Liver (tissue), 9 donors: ENCODE data around the gene MAX. TPM values are rescaled to one million over a fixed set of nuclear protein-coding genes. Genes with fewer than 3 reads are reported as not detected.
"Not testable (repeated sequence)": the region's sequence is repeated elsewhere in the genome, so short reads cannot be mapped to it uniquely, and the experiment has no call there.

Source experiments
- DNase-seq: peaks from one replicate; pipeline ENCODE4 v3.0.0-alpha.2; 2017; ENCODE audit warnings: low spot score
- H3K27ac ChIP-seq, 2 donors: one replicate each; pipeline ENCODE4 v1.7.0; 2013; ENCODE audit warnings: inconsistent platforms in 2 of 2, low read length in 2 of 2, control low read depth in 1 of 2, low read depth in 1 of 2, mild to moderate bottlenecking in 1 of 2
- H3K27me3 ChIP-seq, 4 donors: one replicate each; pipeline versions ENCODE4 v1.6.1 to v1.7.0; 2013; ENCODE audit warnings: low read length in 3 of 4, inconsistent platforms in 1 of 4, mild to moderate bottlenecking in 1 of 4, moderate library complexity in 1 of 4; ENCODE audit not compliant: control insufficient read depth in 4 of 4, insufficient read depth in 4 of 4
- H3K36me3 ChIP-seq, 4 donors: one replicate each; pipeline versions ENCODE4 v1.6.1 to v1.7.0; 2013; ENCODE audit warnings: low read length in 3 of 4, mild to moderate bottlenecking in 3 of 4, low read depth in 1 of 4, moderate library complexity in 1 of 4; ENCODE audit not compliant: control insufficient read depth in 4 of 4, insufficient read depth in 3 of 4
- H3K4me1 ChIP-seq, 4 donors: one replicate each; pipeline versions ENCODE4 v1.6.1 to v1.7.0; 2013; ENCODE audit warnings: low read length in 3 of 4, mild to moderate bottlenecking in 3 of 4, moderate library complexity in 1 of 4; ENCODE audit not compliant: control insufficient read depth in 4 of 4, insufficient read depth in 4 of 4
- H3K4me3 ChIP-seq, 3 donors: one replicate each; pipeline versions ENCODE4 v1.6.1 to v1.7.0; 2013; ENCODE audit warnings: low read length in 3 of 3, control low read depth in 1 of 3, low read depth in 1 of 3, mild to moderate bottlenecking in 1 of 3
- H3K9ac ChIP-seq, 2 donors: one replicate each; pipeline ENCODE4 v1.7.0; 2013; ENCODE audit warnings: low read length in 2 of 2, mild to moderate bottlenecking in 2 of 2, moderate library complexity in 2 of 2, control low read depth in 1 of 2, low read depth in 1 of 2
- H3K9me3 ChIP-seq, 4 donors: one replicate each; pipeline versions ENCODE4 v1.6.1 to v1.7.0; 2013; ENCODE audit warnings: low read length in 3 of 4; ENCODE audit not compliant: control insufficient read depth in 4 of 4
- EGR1 ChIP-seq, 2 donors: IDR thresholded peaks; 2 replicates each; pipeline ENCODE4 v1.6.1; 2016 to 2018; ENCODE audit warnings: antibody characterized with exemption in 2 of 2, low read depth in 2 of 2
- FOXA1 ChIP-seq: IDR thresholded peaks from 2 replicates; pipeline ENCODE4 v1.6.1; 2016; ENCODE audit warnings: antibody characterized with exemption
- FOXA2 ChIP-seq: IDR thresholded peaks from 2 replicates; pipeline ENCODE4 v1.6.1; 2016; ENCODE audit warnings: antibody characterized with exemption
- GABPA ChIP-seq, 2 donors: IDR thresholded peaks in 1 of 2; conservative IDR thresholded peaks in 1 of 2; 2 replicates each; pipeline ENCODE4 v1.6.1; 2016; ENCODE audit warnings: antibody characterized with exemption in 2 of 2, mild to moderate bottlenecking in 1 of 2, moderate library complexity in 1 of 2
- HNF4A ChIP-seq, 2 donors: conservative IDR thresholded peaks; 2 replicates each; pipeline ENCODE4 v1.6.1; 2016; ENCODE audit warnings: antibody characterized with exemption in 2 of 2, mild to moderate bottlenecking in 2 of 2
- NR2F2 ChIP-seq: IDR thresholded peaks from 2 replicates; pipeline ENCODE4 v1.6.1; 2016; ENCODE audit warnings: antibody characterized with exemption
- RAD21 ChIP-seq, 2 donors: IDR thresholded peaks; 2 replicates each; pipeline ENCODE4 v1.6.1; 2016; ENCODE audit warnings: antibody characterized with exemption in 2 of 2, mild to moderate bottlenecking in 2 of 2
- RXRA ChIP-seq, 2 donors: IDR thresholded peaks; 2 replicates each; pipeline ENCODE4 v1.6.1; 2017 to 2018; ENCODE audit warnings: antibody characterized with exemption in 2 of 2, mild to moderate bottlenecking in 1 of 2
- WGBS: extraction: QIAGEN DNeasy Blood & Tissue Kit; methylation state at CpG from one replicate; pipeline ENCODE4 v1.1.7; 2013; 5-methylcytosine and 5-hydroxymethylcytosine counted together
- polyA plus RNA-seq, 2 donors: library from polyadenylated mRNA; stranded (reverse) in 1 of 2; unstranded in 1 of 2; fragments of 200-250 nt in 1 of 2; fragments of >200 nt in 1 of 2; fragmentation: Nextera tagmentation in 1 of 2; extraction: Ambion mirVana in 1 of 2; gene quantifications; one replicate each; pipeline versions ENCODE4 v1.2.1 to v1.2.3, GENCODE V29; 2013 to 2015
- total RNA-seq, 2 donors: library from RNA; depleted of rRNA; stranded (reverse); fragments of >200 nt; gene quantifications; one replicate each; pipeline ENCODE4 v1.2.3, GENCODE V29; 2014
- TF ChIP-seq, protein P1 (sequence below): IDR thresholded peaks from 2 replicates; pipeline ENCODE4 v1.6.1; 2016; ENCODE audit warnings: antibody characterized with exemption
- TF ChIP-seq, protein P2 (sequence below): IDR thresholded peaks from 2 replicates; pipeline ENCODE4 v1.6.1; 2016; ENCODE audit warnings: antibody characterized with exemption
- TF ChIP-seq, protein P3 (sequence below): fragments of 150-350 bp; IDR thresholded peaks from 2 replicates; pipeline ENCODE4 v1.5.1; 2017; ENCODE audit warnings: improper control_type of control experiment, low read depth, low read length; ENCODE audit not compliant: missing input control
- TF ChIP-seq, protein P4 (sequence below): IDR thresholded peaks from 2 replicates; pipeline ENCODE4 v1.6.1; 2016; ENCODE audit warnings: antibody characterized with exemption, mild to moderate bottlenecking
- TF ChIP-seq, protein P5 (sequence below): IDR thresholded peaks from 2 replicates; pipeline ENCODE4 v1.6.1; 2016; ENCODE audit warnings: antibody characterized with exemption
- donor health status: healthy.
- donor health status: healthy.
- donor health status: healthy.
- donor health status: healthy.
- donor health status: healthy.

MAX gene
- total and polyA plus RNA-seq, 4 donors = 14.8 to 27.0 (median 16.9) TPM

DNA sequence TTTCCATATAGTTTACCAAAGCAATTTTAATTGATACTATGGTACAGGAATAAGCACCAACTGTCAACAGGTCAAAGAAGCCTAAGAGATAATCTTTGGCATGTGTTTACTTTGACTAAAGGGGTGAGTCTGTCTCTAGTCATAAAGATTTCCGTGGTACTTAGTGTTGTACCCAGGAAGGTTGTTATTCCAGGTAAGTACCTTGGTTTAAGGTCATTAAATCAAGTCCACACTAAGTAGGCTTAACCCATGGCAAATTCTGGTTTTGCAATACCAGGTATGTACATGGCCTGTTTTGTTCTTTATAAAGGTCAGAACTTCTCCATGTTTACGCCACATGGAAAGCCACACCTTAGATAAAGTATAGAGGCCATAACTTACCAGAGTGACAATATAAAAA, 10.0 kb downstream of the MAX start:
- H3K27ac ChIP-seq = no peak overlapping the region

DNA sequence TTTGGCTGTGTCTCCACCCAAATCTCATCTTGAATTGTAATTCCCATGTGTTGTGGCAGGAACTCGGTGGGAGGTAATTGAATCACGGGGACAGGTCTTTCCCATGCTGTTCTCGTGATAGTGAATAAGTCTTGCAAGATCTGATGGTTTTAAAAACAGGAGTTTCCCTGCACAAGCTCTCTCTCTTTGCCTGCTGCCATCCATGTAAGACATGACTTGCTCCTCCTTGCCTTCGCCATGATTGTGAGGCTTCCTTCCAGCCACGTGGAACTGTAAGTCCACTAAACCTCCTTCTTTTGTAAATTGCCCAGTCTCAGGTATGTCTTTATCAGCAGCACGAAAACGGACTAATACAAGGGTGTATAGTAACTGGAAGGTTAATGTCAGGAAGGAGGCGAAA, 14.5 kb downstream of the MAX start:
- H3K4me1 ChIP-seq, H3K4me3 ChIP-seq, H3K9ac ChIP-seq, DNase-seq, H3K9me3 ChIP-seq, H3K27ac ChIP-seq, H3K27me3 ChIP-seq: not testable (repeated sequence)
- H3K36me3 ChIP-seq = peaks cover 5 to 68% (median 56%) of the 10 kb centered on the region in 4 donors
- 99% methylated on average over 8 of the region's 8 CpGs for WGBS

More for the DNA sequence above, 10.0 kb downstream of the MAX start:
- Histone ChIP-seq H3K27me3 (no peaks in the 10 kb centered on the region), H3K4me3 (no peak overlapping the region), H3K9ac (no peak overlapping the region), H3K4me1 (peaks cover 9 to 21% (median 18%) of the 10 kb centered on the region in 4 donors), H3K9me3 (no peaks in the 10 kb centered on the region), H3K36me3 (peaks cover 0 to 62% (median 53%) of the 10 kb centered on the region in 4 donors)
- DNase-seq = no peak
- 85% methylated on average over 2 of the region's 2 CpGs for WGBS
- TF ChIP-seq, protein P1, sequence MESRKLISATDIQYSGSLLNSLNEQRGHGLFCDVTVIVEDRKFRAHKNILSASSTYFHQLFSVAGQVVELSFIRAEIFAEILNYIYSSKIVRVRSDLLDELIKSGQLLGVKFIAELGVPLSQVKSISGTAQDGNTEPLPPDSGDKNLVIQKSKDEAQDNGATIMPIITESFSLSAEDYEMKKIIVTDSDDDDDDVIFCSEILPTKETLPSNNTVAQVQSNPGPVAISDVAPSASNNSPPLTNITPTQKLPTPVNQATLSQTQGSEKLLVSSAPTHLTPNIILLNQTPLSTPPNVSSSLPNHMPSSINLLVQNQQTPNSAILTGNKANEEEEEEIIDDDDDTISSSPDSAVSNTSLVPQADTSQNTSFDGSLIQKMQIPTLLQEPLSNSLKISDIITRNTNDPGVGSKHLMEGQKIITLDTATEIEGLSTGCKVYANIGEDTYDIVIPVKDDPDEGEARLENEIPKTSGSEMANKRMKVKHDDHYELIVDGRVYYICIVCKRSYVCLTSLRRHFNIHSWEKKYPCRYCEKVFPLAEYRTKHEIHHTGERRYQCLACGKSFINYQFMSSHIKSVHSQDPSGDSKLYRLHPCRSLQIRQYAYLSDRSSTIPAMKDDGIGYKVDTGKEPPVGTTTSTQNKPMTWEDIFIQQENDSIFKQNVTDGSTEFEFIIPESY = no peak
- TF ChIP-seq NR2F2 (no peak), EGR1 (IDR thresholded peaks at IDR 0.05; ENCODE audit: low read depth in 2 of 2) (no peak), FOXA1 (no peak), FOXA2 (no peak), HNF4A (conservative IDR thresholded peaks at IDR 0.05) (no peak), RAD21 (IDR thresholded peaks at IDR 0.05) (no peak), GABPA (IDR thresholded peaks at IDR 0.05 in 1 of 2, conservative IDR thresholded peaks at IDR 0.05 in 1 of 2) (no peak), RXRA (IDR thresholded peaks at IDR 0.05) (no peak)
- TF ChIP-seq, protein P2, sequence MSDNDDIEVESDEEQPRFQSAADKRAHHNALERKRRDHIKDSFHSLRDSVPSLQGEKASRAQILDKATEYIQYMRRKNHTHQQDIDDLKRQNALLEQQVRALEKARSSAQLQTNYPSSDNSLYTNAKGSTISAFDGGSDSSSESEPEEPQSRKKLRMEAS = no peak
- TF ChIP-seq, protein P3, sequence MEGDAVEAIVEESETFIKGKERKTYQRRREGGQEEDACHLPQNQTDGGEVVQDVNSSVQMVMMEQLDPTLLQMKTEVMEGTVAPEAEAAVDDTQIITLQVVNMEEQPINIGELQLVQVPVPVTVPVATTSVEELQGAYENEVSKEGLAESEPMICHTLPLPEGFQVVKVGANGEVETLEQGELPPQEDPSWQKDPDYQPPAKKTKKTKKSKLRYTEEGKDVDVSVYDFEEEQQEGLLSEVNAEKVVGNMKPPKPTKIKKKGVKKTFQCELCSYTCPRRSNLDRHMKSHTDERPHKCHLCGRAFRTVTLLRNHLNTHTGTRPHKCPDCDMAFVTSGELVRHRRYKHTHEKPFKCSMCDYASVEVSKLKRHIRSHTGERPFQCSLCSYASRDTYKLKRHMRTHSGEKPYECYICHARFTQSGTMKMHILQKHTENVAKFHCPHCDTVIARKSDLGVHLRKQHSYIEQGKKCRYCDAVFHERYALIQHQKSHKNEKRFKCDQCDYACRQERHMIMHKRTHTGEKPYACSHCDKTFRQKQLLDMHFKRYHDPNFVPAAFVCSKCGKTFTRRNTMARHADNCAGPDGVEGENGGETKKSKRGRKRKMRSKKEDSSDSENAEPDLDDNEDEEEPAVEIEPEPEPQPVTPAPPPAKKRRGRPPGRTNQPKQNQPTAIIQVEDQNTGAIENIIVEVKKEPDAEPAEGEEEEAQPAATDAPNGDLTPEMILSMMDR = no peak
- TF ChIP-seq, protein P4, sequence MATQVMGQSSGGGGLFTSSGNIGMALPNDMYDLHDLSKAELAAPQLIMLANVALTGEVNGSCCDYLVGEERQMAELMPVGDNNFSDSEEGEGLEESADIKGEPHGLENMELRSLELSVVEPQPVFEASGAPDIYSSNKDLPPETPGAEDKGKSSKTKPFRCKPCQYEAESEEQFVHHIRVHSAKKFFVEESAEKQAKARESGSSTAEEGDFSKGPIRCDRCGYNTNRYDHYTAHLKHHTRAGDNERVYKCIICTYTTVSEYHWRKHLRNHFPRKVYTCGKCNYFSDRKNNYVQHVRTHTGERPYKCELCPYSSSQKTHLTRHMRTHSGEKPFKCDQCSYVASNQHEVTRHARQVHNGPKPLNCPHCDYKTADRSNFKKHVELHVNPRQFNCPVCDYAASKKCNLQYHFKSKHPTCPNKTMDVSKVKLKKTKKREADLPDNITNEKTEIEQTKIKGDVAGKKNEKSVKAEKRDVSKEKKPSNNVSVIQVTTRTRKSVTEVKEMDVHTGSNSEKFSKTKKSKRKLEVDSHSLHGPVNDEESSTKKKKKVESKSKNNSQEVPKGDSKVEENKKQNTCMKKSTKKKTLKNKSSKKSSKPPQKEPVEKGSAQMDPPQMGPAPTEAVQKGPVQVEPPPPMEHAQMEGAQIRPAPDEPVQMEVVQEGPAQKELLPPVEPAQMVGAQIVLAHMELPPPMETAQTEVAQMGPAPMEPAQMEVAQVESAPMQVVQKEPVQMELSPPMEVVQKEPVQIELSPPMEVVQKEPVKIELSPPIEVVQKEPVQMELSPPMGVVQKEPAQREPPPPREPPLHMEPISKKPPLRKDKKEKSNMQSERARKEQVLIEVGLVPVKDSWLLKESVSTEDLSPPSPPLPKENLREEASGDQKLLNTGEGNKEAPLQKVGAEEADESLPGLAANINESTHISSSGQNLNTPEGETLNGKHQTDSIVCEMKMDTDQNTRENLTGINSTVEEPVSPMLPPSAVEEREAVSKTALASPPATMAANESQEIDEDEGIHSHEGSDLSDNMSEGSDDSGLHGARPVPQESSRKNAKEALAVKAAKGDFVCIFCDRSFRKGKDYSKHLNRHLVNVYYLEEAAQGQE = no peak
- TF ChIP-seq, protein P5, sequence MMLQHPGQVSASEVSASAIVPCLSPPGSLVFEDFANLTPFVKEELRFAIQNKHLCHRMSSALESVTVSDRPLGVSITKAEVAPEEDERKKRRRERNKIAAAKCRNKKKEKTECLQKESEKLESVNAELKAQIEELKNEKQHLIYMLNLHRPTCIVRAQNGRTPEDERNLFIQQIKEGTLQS = no peak

DNA sequence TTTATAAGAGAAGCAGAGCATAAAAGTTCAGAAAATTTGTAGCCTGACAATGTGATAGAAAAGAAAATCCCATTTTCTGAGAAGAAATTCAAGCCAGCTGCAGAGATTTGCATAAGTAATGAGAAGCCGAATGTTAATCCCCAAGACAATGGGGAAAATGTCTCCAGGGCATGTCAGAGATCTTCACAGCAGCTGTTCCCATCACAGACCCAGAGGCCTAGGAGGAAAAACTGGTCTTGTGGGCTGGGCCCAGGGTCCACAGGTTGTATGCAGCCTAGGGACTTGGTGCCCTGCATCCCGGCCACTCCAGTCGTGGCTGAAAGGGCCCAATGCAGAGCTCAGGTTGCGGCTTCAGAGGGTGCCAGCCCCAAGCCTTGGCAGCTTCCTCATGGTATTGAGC, 15.6 kb downstream of the MAX start:
- DNase-seq, H3K4me1 ChIP-seq, H3K4me3 ChIP-seq, H3K27ac ChIP-seq, H3K9ac ChIP-seq, H3K27me3 ChIP-seq, H3K9me3 ChIP-seq: not testable (repeated sequence)
- 98% methylated on average over 4 of the region's 4 CpGs for WGBS
- H3K36me3 ChIP-seq = peaks cover 6 to 60% (median 52%) of the 10 kb centered on the region in 4 donors
